Choroid plexus epithelial cell (primary cell): ENCODE data around the gene CHRM1.
A peak's percentile ranks its signal among the peaks of the same experiment; 100 is the strongest.

Experiments used
- DNase-seq: peaks from one replicate; pipeline ENCODE4 v3.0.0-alpha.2; 2010; ENCODE audit warnings: low read depth
- H3K4me3 ChIP-seq: 2 replicates; pipeline ENCODE4 v1.5.1; 2011; ENCODE audit warnings: low read depth, mild to moderate bottlenecking, control low read depth, low read length, moderate library complexity
- CTCF ChIP-seq: conservative IDR thresholded peaks from 2 replicates; pipeline ENCODE4 v1.5.1; 2011; ENCODE audit warnings: low read depth, mild to moderate bottlenecking, control low read depth, inconsistent platforms, low read length, moderate library complexity

CHRM1 gene

GRCh38 chr11:62921201-62921572 lies at the start of gene CHRM1:
Gene CHRM1, minus strand, starts transcription at chr11:62921363. Its CDS starts 10,263 bp downstream, at chr11:62911100.
- no peak for DNase-seq
- TF ChIP-seq CTCF, result no peak
- no peak within 1 kb of the TSS for H3K4me3 ChIP-seq

- no peak for DNase-seq
- no peak overlapping the region for H3K4me3 ChIP-seq
- no peak for TF ChIP-seq CTCF
These were observed 44.4 kb upstream of the CHRM1 start for GRCh38 chr11:62965574-62965973.

GRCh38 chr11:62962391-62962790 lies 41.2 kb upstream of the CHRM1 start:
- no peak overlapping the region for H3K4me3 ChIP-seq
- no peak for DNase-seq
- no peak for TF ChIP-seq CTCF

GRCh38 chr11:62961017-62961570 lies 39.9 kb upstream of the CHRM1 start:
- no peak for DNase-seq
- no peak for TF ChIP-seq CTCF

GRCh38 chr11:62959422-62959980 lies 38.3 kb upstream of the CHRM1 start:
- TF ChIP-seq CTCF, result no peak

More at GRCh38 chr11:62961017-62961570, 39.9 kb upstream of the CHRM1 start:
- no peak overlapping the region for H3K4me3 ChIP-seq

GRCh38 chr11:62958547-62959421 lies 37.6 kb upstream of the CHRM1 start:
- no peak overlapping the region for H3K4me3 ChIP-seq
- DNase-seq, result peak; percentile 59
- TF ChIP-seq CTCF, result no peak

More at GRCh38 chr11:62959422-62959980, 38.3 kb upstream of the CHRM1 start:
- DNase-seq, result no peak
- no peak overlapping the region for H3K4me3 ChIP-seq
